Fibroblast of villous mesenchyme (primary cell): ENCODE measurements around the gene NKX1-2. TPM values are rescaled to one million over a fixed set of nuclear protein-coding genes. Genes with fewer than 3 reads are reported as not detected.

Experiments used
- DNase-seq: peaks from one replicate; pipeline ENCODE4 v3.0.0-alpha.2; 2010; ENCODE audit warnings: low read depth
- H3K4me3 ChIP-seq: 2 replicates; pipeline ENCODE4 v1.5.1; 2011; ENCODE audit warnings: low read depth, mild to moderate bottlenecking, low read length
- CTCF ChIP-seq: IDR thresholded peaks from 2 replicates; pipeline ENCODE4 v1.5.1; 2012; ENCODE audit warnings: low read depth, mild to moderate bottlenecking, low read length; ENCODE audit not compliant: insufficient read depth
- total RNA-seq: library from RNA; depleted of rRNA; stranded (reverse); fragments of >200 nt; gene quantifications from 2 replicates; pipeline ENCODE4 v1.2.3, GENCODE V29; 2012

Gene NKX1-2
- total RNA-seq, 1 donor: not detected

- no peak for DNase-seq
- no peak for TF ChIP-seq CTCF
- H3K4me3 ChIP-seq: no peak overlapping the region
Measured at GRCh38 chr10:124453960-124454610, 4.2 kb upstream of the NKX1-2 start.

- no peak overlapping the region for H3K4me3 ChIP-seq
- TF ChIP-seq CTCF: no peak
- no peak for DNase-seq
Measured at GRCh38 chr10:124451276-124451675, 1.4 kb upstream of the NKX1-2 start.

GRCh38 chr10:124450783-124451057, 885 bp upstream of the NKX1-2 start:
- H3K4me3 ChIP-seq: no peak overlapping the region
- no peak for DNase-seq
- TF ChIP-seq CTCF: no peak

- no peak for TF ChIP-seq CTCF
- H3K4me3 ChIP-seq: no peak overlapping the region
- DNase-seq: no peak
Measured at GRCh38 chr10:124449170-124450011, 444 bp downstream of the NKX1-2 start.

GRCh38 chr10:124448696-124449169, 1.1 kb downstream of the NKX1-2 start:
- no peak overlapping the region for H3K4me3 ChIP-seq
- no peak for DNase-seq
- no peak for TF ChIP-seq CTCF

GRCh38 chr10:124447751-124448466, 1.9 kb downstream of the NKX1-2 start:
- no peak overlapping the region for H3K4me3 ChIP-seq
- DNase-seq: no peak
- TF ChIP-seq CTCF: no peak
